ENCODE results near the gene KAZN. TPM values are rescaled to one million over a fixed set of nuclear protein-coding genes. Genes with fewer than 3 reads are reported as not detected.

KAZN gene
- total and polyA plus RNA-seq, 12 donors: 1.1 to 6.5 (median 1.9) TPM

GRCh38 chr1:15056515-15057285 lies 458.2 kb downstream of the KAZN start:
- 85 to 91% methylated on average over 4 of the region's 4 CpGs for WGBS, 2 donors
- Histone ChIP-seq H3K9me3 (peaks cover 0 to under 1% (median 0%) of the 10 kb centered on the region in 11 donors), H3K27ac (no peak overlapping the region), H3K4me3 (no peak overlapping the region), H3K27me3 (no peaks in the 10 kb centered on the region), H3K36me3 (peaks cover 0 to 40% (median 0%) of the 10 kb centered on the region in 9 donors), H3K4me1 (no peaks in the 10 kb centered on the region)
- no peak for TF ChIP-seq CTCF (IDR thresholded peaks at IDR 0.05)
- DNase-seq (no peak), ATAC-seq (peak in 2 of 8 donors; percentile 24 to 60)
- intact Hi-C loops (cut with DNase I): loop anchor here in 1 of 10 donors (10.0 kb wide), 1 partner anchor 1092 kb away; no protein-coding TSS in a partner anchor

DNA sequence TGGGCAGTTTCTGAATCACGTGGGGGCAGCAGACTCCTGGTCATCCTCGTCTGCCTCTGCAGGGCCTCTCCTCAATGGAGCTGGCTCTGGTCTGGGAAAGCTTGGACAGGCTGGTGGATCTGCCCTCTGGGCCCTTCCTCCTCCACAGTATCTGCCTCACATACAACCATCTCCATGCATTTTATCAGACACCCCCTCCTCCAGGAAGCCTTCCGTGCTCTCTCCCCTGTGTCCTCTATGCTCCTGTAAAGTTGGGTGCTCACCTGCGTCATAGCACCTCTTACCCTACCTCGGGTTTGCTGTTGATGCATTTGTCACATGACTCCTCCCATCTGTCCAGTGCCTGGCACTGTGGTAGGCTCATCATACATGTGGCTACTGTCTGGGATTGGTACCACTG lies 459.3 kb downstream of the KAZN start:
- Histone ChIP-seq H3K4me3 (no peak overlapping the region), H3K9me3 (peaks cover 0 to 11% (median 3%) of the 10 kb centered on the region in 11 donors), H3K36me3 (peaks cover 0 to 40% (median 0%) of the 10 kb centered on the region in 9 donors), H3K4me1 (no peaks in the 10 kb centered on the region), H3K27ac (no peak overlapping the region), H3K27me3 (no peaks in the 10 kb centered on the region)
- no peak for DNase-seq
- no peak for ATAC-seq
- intact Hi-C loops (cut with DNase I): loop anchor here in 1 of 10 donors (10.0 kb wide), 1 partner anchor 1093 kb away; no protein-coding TSS in a partner anchor
- TF ChIP-seq CTCF (IDR thresholded peaks at IDR 0.05): no peak
- WGBS, 2 donors: 89 to 91% methylated on average over 5 of the region's 5 CpGs

- DNase-seq: no peak
- Histone ChIP-seq H3K27me3 (no peaks in the 10 kb centered on the region), H3K4me3 (no peak overlapping the region), H3K9me3 (peaks cover 0 to 11% (median 3%) of the 10 kb centered on the region in 11 donors), H3K27ac (no peak overlapping the region), H3K36me3 (peaks cover 0 to 40% (median 0%) of the 10 kb centered on the region in 9 donors), H3K4me1 (no peaks in the 10 kb centered on the region)
- no peak for ATAC-seq
- 88 to 93% methylated on average over 2 of the region's 2 CpGs for WGBS, 2 donors
- intact Hi-C loops (cut with DNase I): loop anchor here in 1 of 10 donors (10.0 kb wide), 1 partner anchor 1093 kb away; no protein-coding TSS in a partner anchor
- TF ChIP-seq CTCF (IDR thresholded peaks at IDR 0.05): no peak
Observed at GRCh38 chr1:15058261-15058660, 459.8 kb downstream of the KAZN start.

DNA sequence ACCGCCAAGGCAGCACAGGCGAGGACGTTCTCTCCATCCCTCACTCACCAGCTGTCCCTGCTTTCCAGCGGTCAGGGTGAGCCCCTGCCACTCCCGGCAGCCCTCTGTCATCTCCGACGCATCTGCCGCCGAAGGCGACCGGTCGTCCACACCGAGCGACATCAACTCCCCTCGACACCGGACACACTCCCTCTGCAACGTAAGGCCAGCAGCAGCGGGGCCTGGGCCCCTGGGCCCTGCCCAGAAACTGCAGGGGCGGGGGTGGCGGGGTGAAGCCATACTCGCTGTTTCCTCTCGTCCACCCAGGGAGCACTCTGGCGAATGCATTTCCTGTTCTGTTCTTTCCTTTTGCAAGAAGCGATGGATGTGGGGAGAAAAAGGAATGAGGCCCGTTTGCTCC lies 461.6 kb downstream of the KAZN start:
- H3K27me3 ChIP-seq: no peaks in the 10 kb centered on the region
- 87 to 89% methylated on average over 25 of the region's 25 CpGs for WGBS, 2 donors
- ATAC-seq: no peak
- intact Hi-C loops (cut with DNase I): no loop called here
- H3K36me3 ChIP-seq: peaks cover 0 to 49% (median 0%) of the 10 kb centered on the region in 9 donors
- H3K4me1 ChIP-seq: no peaks in the 10 kb centered on the region
- H3K9me3 ChIP-seq: peaks cover 0 to 11% (median 3%) of the 10 kb centered on the region in 11 donors
- no peak for TF ChIP-seq CTCF (IDR thresholded peaks at IDR 0.05)
- H3K4me3 ChIP-seq: no peak overlapping the region
- H3K27ac ChIP-seq: no peak overlapping the region
- DNase-seq: no peak
